ENCODE measurements around the gene KIAA1143.

DNA sequence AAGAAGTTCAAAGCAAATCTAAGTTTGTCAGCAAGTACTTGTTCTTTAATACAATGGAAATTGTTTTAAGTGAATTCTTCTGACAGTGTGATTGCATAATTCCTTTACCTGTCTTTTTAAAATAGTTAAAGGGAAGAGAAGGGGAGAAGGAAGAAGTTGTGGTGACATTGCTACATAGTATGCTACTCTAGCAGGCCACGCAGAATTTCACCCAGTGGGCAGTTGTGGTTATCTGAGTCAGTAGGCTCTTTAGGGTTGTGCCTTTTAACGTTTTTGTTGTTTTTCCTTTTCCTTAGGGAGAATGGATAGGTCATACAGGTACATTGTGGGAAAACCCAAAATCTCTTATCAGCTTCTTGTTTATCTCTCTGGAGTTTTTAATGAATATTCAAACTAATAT lies 40.6 kb upstream of the KIAA1143 start:
- TF ChIP-seq, protein P1, sequence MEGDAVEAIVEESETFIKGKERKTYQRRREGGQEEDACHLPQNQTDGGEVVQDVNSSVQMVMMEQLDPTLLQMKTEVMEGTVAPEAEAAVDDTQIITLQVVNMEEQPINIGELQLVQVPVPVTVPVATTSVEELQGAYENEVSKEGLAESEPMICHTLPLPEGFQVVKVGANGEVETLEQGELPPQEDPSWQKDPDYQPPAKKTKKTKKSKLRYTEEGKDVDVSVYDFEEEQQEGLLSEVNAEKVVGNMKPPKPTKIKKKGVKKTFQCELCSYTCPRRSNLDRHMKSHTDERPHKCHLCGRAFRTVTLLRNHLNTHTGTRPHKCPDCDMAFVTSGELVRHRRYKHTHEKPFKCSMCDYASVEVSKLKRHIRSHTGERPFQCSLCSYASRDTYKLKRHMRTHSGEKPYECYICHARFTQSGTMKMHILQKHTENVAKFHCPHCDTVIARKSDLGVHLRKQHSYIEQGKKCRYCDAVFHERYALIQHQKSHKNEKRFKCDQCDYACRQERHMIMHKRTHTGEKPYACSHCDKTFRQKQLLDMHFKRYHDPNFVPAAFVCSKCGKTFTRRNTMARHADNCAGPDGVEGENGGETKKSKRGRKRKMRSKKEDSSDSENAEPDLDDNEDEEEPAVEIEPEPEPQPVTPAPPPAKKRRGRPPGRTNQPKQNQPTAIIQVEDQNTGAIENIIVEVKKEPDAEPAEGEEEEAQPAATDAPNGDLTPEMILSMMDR (IDR thresholded peaks at IDR 0.05) = no peak
- no peak for TF ChIP-seq POLR2A (IDR thresholded peaks at IDR 0.05)

Measured in body of pancreas (tissue), 4 donors.